Activated T-helper 1 cell treated with anti-CD3 and anti-CD28 coated beads, Interleukin-12 subunit alpha, Interleukin-12 subunit beta, Interleukin-2, Interleukin-4 antibody, amounts not matched to agents 30 ng/mL and 10 ng/mL and 1 ng/mL, durations not matched to agents 14 hours and 24 hours and 36 hours (primary cell): ENCODE measurements around the gene RTCA. TPM values are rescaled to one million over a fixed set of nuclear protein-coding genes. Genes with fewer than 3 reads are reported as not detected.

Experiments used
- DNase-seq: peaks from one replicate; pipeline ENCODE4 v3.0.0; 2021; ENCODE audit warnings: low spot score
- H3K27ac Mint-ChIP-seq: one replicate; pipeline ENCODE4 v1.8.0; 2021; ENCODE audit warnings: mild to moderate bottlenecking, mixed read lengths
- H3K27me3 Mint-ChIP-seq: one replicate; pipeline ENCODE4 v1.8.0; 2022; ENCODE audit warnings: mild to moderate bottlenecking, moderate library complexity, mixed read lengths; ENCODE audit not compliant: insufficient read depth
- H3K36me3 Mint-ChIP-seq: one replicate; pipeline ENCODE4 v1.8.0; 2021; ENCODE audit warnings: low read depth, mixed read lengths
- H3K4me1 Mint-ChIP-seq: one replicate; pipeline ENCODE4 v1.8.0; 2021; ENCODE audit warnings: low read depth, mixed read lengths
- H3K4me3 Mint-ChIP-seq: one replicate; pipeline ENCODE4 v1.8.0; 2021; ENCODE audit warnings: mild to moderate bottlenecking, moderate library complexity, mixed read lengths
- H3K9me3 Mint-ChIP-seq: one replicate; pipeline ENCODE4 v1.8.0; 2021; ENCODE audit warnings: mixed read lengths
- intact Hi-C: fragments of 100-400 bp; cut with micrococcal nuclease; formaldehyde crosslinking; loops from one replicate; pipeline ENCODE4 v1.15.1; 2024
- total RNA-seq: library from RNA; stranded (reverse); gene quantifications from 2 replicates; pipeline ENCODE4 v1.2.3, GENCODE V29; 2022

Gene RTCA
- total RNA-seq, 1 donor from 2014 or later = 48.1 TPM

- peaks cover 5% of the 10 kb centered on the region for H3K36me3 Mint-ChIP-seq
- intact Hi-C loops = no loop called here
- no peaks in the 10 kb centered on the region for H3K9me3 Mint-ChIP-seq
- H3K4me1 Mint-ChIP-seq = no peaks in the 10 kb centered on the region
- no peak for DNase-seq
- H3K4me3 Mint-ChIP-seq = no peak overlapping the region
- H3K27ac Mint-ChIP-seq = no peak overlapping the region
- no peaks in the 10 kb centered on the region for H3K27me3 Mint-ChIP-seq
Measured at GRCh38 chr1:100299521-100300222, 33.7 kb downstream of the RTCA start.

- no peak for DNase-seq
- H3K27ac Mint-ChIP-seq = no peak overlapping the region
- no peak overlapping the region for H3K4me3 Mint-ChIP-seq
- H3K27me3 Mint-ChIP-seq = no peaks in the 10 kb centered on the region
- no peaks in the 10 kb centered on the region for H3K9me3 Mint-ChIP-seq
- intact Hi-C loops = no loop called here
- H3K36me3 Mint-ChIP-seq = peaks cover 5% of the 10 kb centered on the region
- H3K4me1 Mint-ChIP-seq = no peaks in the 10 kb centered on the region
Measured at GRCh38 chr1:100300691-100301090, 34.7 kb downstream of the RTCA start.

GRCh38 chr1:100302739-100303138 lies 36.7 kb downstream of the RTCA start:
- intact Hi-C loops = no loop called here
- no peaks in the 10 kb centered on the region for H3K36me3 Mint-ChIP-seq
- no peak overlapping the region for H3K4me3 Mint-ChIP-seq
- DNase-seq = no peak
- peaks cover 15% of the 10 kb centered on the region for H3K4me1 Mint-ChIP-seq
- H3K27ac Mint-ChIP-seq = no peak overlapping the region
- no peaks in the 10 kb centered on the region for H3K9me3 Mint-ChIP-seq
- H3K27me3 Mint-ChIP-seq = no peaks in the 10 kb centered on the region

GRCh38 chr1:100304227-100304626 lies 38.2 kb downstream of the RTCA start:
- Mint-ChIP-seq H3K27me3 (no peaks in the 10 kb centered on the region), H3K4me1 (peaks cover 16% of the 10 kb centered on the region), H3K27ac (no peak overlapping the region), H3K4me3 (no peak overlapping the region), H3K9me3 (no peaks in the 10 kb centered on the region), H3K36me3 (no peaks in the 10 kb centered on the region)
- intact Hi-C loops = no loop called here
- DNase-seq = no peak

GRCh38 chr1:100304921-100305320 lies 38.9 kb downstream of the RTCA start:
- Mint-ChIP-seq H3K27ac (no peak overlapping the region), H3K9me3 (peaks cover 3% of the 10 kb centered on the region), H3K4me1 (peaks cover 16% of the 10 kb centered on the region), H3K27me3 (no peaks in the 10 kb centered on the region), H3K4me3 (no peak overlapping the region), H3K36me3 (peaks cover 1% of the 10 kb centered on the region)
- no peak for DNase-seq
- intact Hi-C loops = loop anchor here (5.0 kb wide), 1 partner anchor 37 kb away; no protein-coding TSS in a partner anchor

DNA sequence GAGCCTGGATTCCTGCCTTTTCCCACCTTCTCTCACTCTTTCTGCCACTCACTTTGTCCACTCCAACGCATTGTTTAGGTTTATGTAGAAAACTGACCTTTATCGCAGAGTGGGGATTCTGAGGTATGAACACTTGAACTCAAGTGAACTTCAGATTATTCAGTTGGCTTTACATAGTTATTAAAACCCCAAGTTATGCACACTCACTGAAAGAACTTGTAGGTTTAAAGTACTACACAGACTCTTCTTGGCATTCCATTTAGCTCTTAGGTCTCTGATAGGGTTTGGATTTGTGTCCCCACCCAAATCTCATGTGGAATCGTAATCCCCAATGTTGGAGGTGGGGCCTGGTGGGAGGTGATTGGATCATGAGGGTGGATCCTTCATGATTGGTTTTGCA lies 39.9 kb downstream of the RTCA start:
- Mint-ChIP-seq H3K27me3 (no peaks in the 10 kb centered on the region), H3K27ac (no peak overlapping the region), H3K4me1 (peaks cover 16% of the 10 kb centered on the region), H3K4me3 (no peak overlapping the region), H3K9me3 (peaks cover 11% of the 10 kb centered on the region), H3K36me3 (peaks cover 1% of the 10 kb centered on the region)
- no peak for DNase-seq
- intact Hi-C loops = loop anchor here (5.0 kb wide), 1 partner anchor 36 kb away; no protein-coding TSS in a partner anchor

DNA sequence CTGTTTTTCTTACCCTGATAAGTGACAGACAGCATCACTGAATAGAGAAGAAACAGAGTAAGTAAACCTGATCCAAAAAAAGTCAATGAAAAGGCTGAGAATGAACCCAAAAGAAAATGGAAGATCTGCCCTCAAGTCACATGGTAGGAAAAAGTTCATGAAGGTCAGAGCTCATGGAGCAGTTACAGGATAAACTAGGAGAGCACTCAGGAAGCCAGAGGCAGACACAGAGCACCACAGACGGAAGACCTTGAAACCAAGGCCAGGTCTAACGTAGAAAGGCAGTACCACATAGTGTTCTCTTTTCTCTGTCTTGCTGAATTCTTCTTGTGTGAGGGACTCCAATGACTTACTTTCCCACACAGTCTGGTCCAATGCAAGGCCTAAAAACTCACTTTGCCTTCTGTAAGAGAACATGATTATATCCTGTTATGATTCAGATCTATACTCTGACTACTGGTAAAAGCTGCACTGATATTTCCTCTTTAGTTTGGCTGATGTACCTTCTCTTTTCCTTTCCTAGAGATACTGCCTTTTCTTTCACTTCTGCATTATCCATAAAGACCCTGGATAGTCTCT lies 40.8 kb downstream of the RTCA start:
- Mint-ChIP-seq H3K27ac (no peak overlapping the region), H3K9me3 (peaks cover 11% of the 10 kb centered on the region), H3K36me3 (peaks cover 1% of the 10 kb centered on the region), H3K4me3 (no peak overlapping the region), H3K27me3 (no peaks in the 10 kb centered on the region), H3K4me1 (peaks cover 16% of the 10 kb centered on the region)
- no peak for DNase-seq
- intact Hi-C loops = loop anchor here (5.0 kb wide), 1 partner anchor 35 kb away; no protein-coding TSS in a partner anchor

GRCh38 chr1:100308777-100309176 lies 42.8 kb downstream of the RTCA start:
- Mint-ChIP-seq H3K9me3 (peaks cover 11% of the 10 kb centered on the region), H3K36me3 (peaks cover 1% of the 10 kb centered on the region), H3K27ac (no peak overlapping the region), H3K4me3 (no peak overlapping the region), H3K4me1 (peaks cover 16% of the 10 kb centered on the region), H3K27me3 (no peaks in the 10 kb centered on the region)
- intact Hi-C loops = loop anchor here (5.0 kb wide), 1 partner anchor 34 kb away; no protein-coding TSS in a partner anchor
- no peak for DNase-seq

DNA sequence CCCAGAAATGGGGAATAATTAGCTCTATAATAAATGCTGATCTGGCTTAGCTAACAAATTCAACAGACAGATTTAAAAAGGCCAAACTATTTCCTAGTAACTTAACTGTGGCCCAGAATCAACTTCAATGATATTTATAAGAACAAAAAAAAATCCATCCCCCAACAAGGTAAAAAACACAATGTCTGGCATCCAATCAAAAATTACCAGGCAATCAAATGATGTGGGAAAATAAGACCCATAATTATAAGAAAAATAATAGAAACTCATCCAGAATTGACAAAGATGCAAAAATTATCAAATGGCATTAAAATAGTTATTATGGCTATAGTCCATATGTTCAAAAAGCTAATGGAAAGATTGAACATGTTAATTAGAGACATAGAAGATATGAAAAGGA lies 43.8 kb downstream of the RTCA start:
- Mint-ChIP-seq H3K27ac (no peak overlapping the region), H3K9me3 (peaks cover 11% of the 10 kb centered on the region), H3K4me3 (no peak overlapping the region), H3K4me1 (peaks cover 16% of the 10 kb centered on the region), H3K36me3 (peaks cover 1% of the 10 kb centered on the region), H3K27me3 (no peaks in the 10 kb centered on the region)
- no peak for DNase-seq
- intact Hi-C loops = loop anchor here (5.0 kb wide), 1 partner anchor 32 kb away; no protein-coding TSS in a partner anchor

DNA sequence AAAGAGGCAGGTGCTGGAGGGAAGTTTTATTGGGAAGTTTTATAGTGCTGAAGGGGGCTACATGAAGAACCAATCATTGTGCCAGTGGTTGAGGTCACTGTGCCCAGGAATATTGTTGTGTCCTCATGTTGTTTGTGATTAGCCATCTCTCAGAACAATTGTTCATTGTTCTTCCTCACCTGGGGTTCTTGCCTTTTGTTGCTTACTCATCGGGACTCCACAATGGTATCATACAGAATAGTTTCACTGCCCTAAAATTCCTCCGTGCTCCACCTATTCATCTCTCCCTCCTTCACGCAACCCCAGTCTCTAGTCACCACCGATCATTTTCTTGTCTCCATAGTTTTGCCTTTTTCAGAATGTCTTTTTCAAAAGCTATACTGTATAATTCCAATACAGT lies 47.4 kb downstream of the RTCA start:
- Mint-ChIP-seq H3K27me3 (peaks cover 2% of the 10 kb centered on the region), H3K27ac (no peak overlapping the region), H3K4me3 (no peak overlapping the region), H3K9me3 (peaks cover 25% of the 10 kb centered on the region), H3K36me3 (peaks cover 1% of the 10 kb centered on the region), H3K4me1 (no peaks in the 10 kb centered on the region)
- DNase-seq = no peak
- intact Hi-C loops = no loop called here

DNA sequence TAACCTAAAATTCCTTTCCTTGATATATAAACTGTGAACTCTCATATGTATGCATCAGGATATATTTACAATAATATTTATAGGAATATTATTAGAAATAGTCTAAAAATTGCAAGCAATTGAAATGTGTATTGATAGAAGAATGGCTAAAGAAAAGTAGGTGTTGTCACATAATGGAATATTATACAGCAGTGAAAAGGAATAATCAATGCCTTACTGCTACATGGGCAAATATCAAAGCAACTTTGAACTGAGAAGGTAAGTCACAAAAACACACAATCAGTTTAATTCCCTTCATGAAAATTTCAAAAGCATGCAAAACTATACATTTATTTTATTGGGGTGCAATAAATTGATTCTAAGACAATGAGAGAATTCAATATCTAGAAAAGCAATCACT lies 50.6 kb downstream of the RTCA start:
- no peaks in the 10 kb centered on the region for H3K4me1 Mint-ChIP-seq

GRCh38 chr1:100320311-100321099 lies 54.5 kb downstream of the RTCA start:
- DNase-seq = no peak
- H3K27ac Mint-ChIP-seq = no peak overlapping the region

More for the DNA sequence above, 50.6 kb downstream of the RTCA start:
- Mint-ChIP-seq H3K4me3 (no peak overlapping the region), H3K36me3 (peaks cover 7% of the 10 kb centered on the region), H3K9me3 (peaks cover 28% of the 10 kb centered on the region), H3K27me3 (peaks cover 2% of the 10 kb centered on the region), H3K27ac (no peak overlapping the region)
- DNase-seq = no peak
- intact Hi-C loops = no loop called here

GRCh38 chr1:100321100-100321493 lies 55.1 kb downstream of the RTCA start:
- peaks cover 28% of the 10 kb centered on the region for H3K9me3 Mint-ChIP-seq
- peaks cover 10% of the 10 kb centered on the region for H3K4me1 Mint-ChIP-seq
- no peak overlapping the region for H3K4me3 Mint-ChIP-seq
- intact Hi-C loops = no loop called here
- peaks cover 2% of the 10 kb centered on the region for H3K27me3 Mint-ChIP-seq
- H3K36me3 Mint-ChIP-seq = peaks cover 7% of the 10 kb centered on the region
- H3K27ac Mint-ChIP-seq = no peak overlapping the region
- DNase-seq = no peak

More at GRCh38 chr1:100320311-100321099, 54.5 kb downstream of the RTCA start:
- H3K27me3 Mint-ChIP-seq = peaks cover 2% of the 10 kb centered on the region
- H3K4me3 Mint-ChIP-seq = no peak overlapping the region
- peaks cover 10% of the 10 kb centered on the region for H3K4me1 Mint-ChIP-seq
- peaks cover 7% of the 10 kb centered on the region for H3K36me3 Mint-ChIP-seq
- intact Hi-C loops = no loop called here
- H3K9me3 Mint-ChIP-seq = peaks cover 28% of the 10 kb centered on the region
